Dendritic cell treated with granulocyte-macrophage colony-stimulating factor and Interleukin-4, amounts not matched to agents 40 ng/mL and 50 ng/mL, for 4 days (primary cell): ENCODE data around the gene ENTPD6.

Experiments used
- H3K27ac Mint-ChIP-seq: one replicate; pipeline ENCODE4 v1.8.0; 2022; ENCODE audit warnings: mild to moderate bottlenecking, mixed read lengths
- H3K27me3 Mint-ChIP-seq: one replicate; pipeline ENCODE4 v1.8.0; 2022; ENCODE audit warnings: mild to moderate bottlenecking, mixed read lengths
- H3K36me3 Mint-ChIP-seq: one replicate; pipeline ENCODE4 v1.8.0; 2022; ENCODE audit warnings: low read depth, mixed read lengths
- H3K4me1 Mint-ChIP-seq: one replicate; pipeline ENCODE4 v1.8.0; 2022; ENCODE audit warnings: low read depth, mixed read lengths
- H3K4me3 Mint-ChIP-seq: one replicate; pipeline ENCODE4 v1.8.0; 2022; ENCODE audit warnings: mild to moderate bottlenecking, moderate library complexity, mixed read lengths
- H3K9me3 Mint-ChIP-seq: one replicate; pipeline ENCODE4 v1.8.0; 2022; ENCODE audit warnings: mixed read lengths
- intact Hi-C: fragments of 100-400 bp; cut with micrococcal nuclease; formaldehyde crosslinking; loops from one replicate; pipeline ENCODE4 v1.15.0; 2022

Gene ENTPD6

GRCh38 chr20:25269057-25269832 lies 73.7 kb downstream of the ENTPD6 start:
- intact Hi-C loops, result no loop called here
- Mint-ChIP-seq H3K4me3 (no peak overlapping the region), H3K4me1 (no peaks in the 10 kb centered on the region), H3K27ac (no peak overlapping the region), H3K36me3 (peaks cover 74% of the 10 kb centered on the region), H3K27me3 (no peaks in the 10 kb centered on the region), H3K9me3 (no peaks in the 10 kb centered on the region)

- Mint-ChIP-seq H3K27me3 (no peaks in the 10 kb centered on the region), H3K27ac (no peak overlapping the region), H3K4me1 (no peaks in the 10 kb centered on the region), H3K36me3 (peaks cover 75% of the 10 kb centered on the region), H3K9me3 (no peaks in the 10 kb centered on the region), H3K4me3 (no peak overlapping the region)
- intact Hi-C loops, result no loop called here
These were observed 74.3 kb downstream of the ENTPD6 start for GRCh38 chr20:25269833-25270170.

- intact Hi-C loops, result no loop called here
- H3K9me3 Mint-ChIP-seq, result no peaks in the 10 kb centered on the region
- no peaks in the 10 kb centered on the region for H3K4me1 Mint-ChIP-seq
- no peak overlapping the region for H3K4me3 Mint-ChIP-seq
- no peaks in the 10 kb centered on the region for H3K27me3 Mint-ChIP-seq
- H3K36me3 Mint-ChIP-seq, result peaks cover 84% of the 10 kb centered on the region
- no peak overlapping the region for H3K27ac Mint-ChIP-seq
These were observed 75.3 kb downstream of the ENTPD6 start for GRCh38 chr20:25270829-25271251.

GRCh38 chr20:25271486-25272222 lies 76.1 kb downstream of the ENTPD6 start:
- Mint-ChIP-seq H3K27me3 (no peaks in the 10 kb centered on the region), H3K4me1 (no peaks in the 10 kb centered on the region), H3K4me3 (no peak overlapping the region), H3K27ac (no peak overlapping the region), H3K36me3 (peaks cover 86% of the 10 kb centered on the region), H3K9me3 (no peaks in the 10 kb centered on the region)
- intact Hi-C loops, result no loop called here

- Mint-ChIP-seq H3K4me3 (no peak overlapping the region), H3K4me1 (no peaks in the 10 kb centered on the region), H3K27ac (no peak overlapping the region), H3K36me3 (peaks cover 88% of the 10 kb centered on the region), H3K9me3 (no peaks in the 10 kb centered on the region), H3K27me3 (no peaks in the 10 kb centered on the region)
- intact Hi-C loops, result no loop called here
These were observed 76.9 kb downstream of the ENTPD6 start for GRCh38 chr20:25272223-25273000.

- H3K4me3 Mint-ChIP-seq, result no peak overlapping the region
- peaks cover 95% of the 10 kb centered on the region for H3K36me3 Mint-ChIP-seq
- no peak overlapping the region for H3K27ac Mint-ChIP-seq
- no peaks in the 10 kb centered on the region for H3K4me1 Mint-ChIP-seq
- intact Hi-C loops, result no loop called here
- no peaks in the 10 kb centered on the region for H3K9me3 Mint-ChIP-seq
- H3K27me3 Mint-ChIP-seq, result no peaks in the 10 kb centered on the region
These were observed 77.5 kb downstream of the ENTPD6 start for GRCh38 chr20:25273046-25273445.

GRCh38 chr20:25273541-25274358 lies 78.2 kb downstream of the ENTPD6 start:
- Mint-ChIP-seq H3K27ac (no peak overlapping the region), H3K27me3 (no peaks in the 10 kb centered on the region), H3K9me3 (no peaks in the 10 kb centered on the region), H3K4me3 (no peak overlapping the region), H3K36me3 (peaks cover 100% of the 10 kb centered on the region), H3K4me1 (no peaks in the 10 kb centered on the region)
- intact Hi-C loops, result no loop called here

- Mint-ChIP-seq H3K4me1 (no peaks in the 10 kb centered on the region), H3K27me3 (no peaks in the 10 kb centered on the region), H3K9me3 (no peaks in the 10 kb centered on the region), H3K36me3 (peaks cover 100% of the 10 kb centered on the region), H3K27ac (no peak overlapping the region), H3K4me3 (no peak overlapping the region)
- intact Hi-C loops, result no loop called here
These were observed 79.0 kb downstream of the ENTPD6 start for GRCh38 chr20:25274481-25274880.

- no peaks in the 10 kb centered on the region for H3K9me3 Mint-ChIP-seq
These were observed 79.6 kb downstream of the ENTPD6 start for GRCh38 chr20:25274891-25275812.

GRCh38 chr20:25275813-25276532 lies 80.5 kb downstream of the ENTPD6 start:
- no peak overlapping the region for H3K27ac Mint-ChIP-seq
- no peaks in the 10 kb centered on the region for H3K27me3 Mint-ChIP-seq
- intact Hi-C loops, result no loop called here
- H3K4me3 Mint-ChIP-seq, result no peak overlapping the region
- no peaks in the 10 kb centered on the region for H3K4me1 Mint-ChIP-seq
- H3K9me3 Mint-ChIP-seq, result no peaks in the 10 kb centered on the region
- H3K36me3 Mint-ChIP-seq, result peaks cover 100% of the 10 kb centered on the region

More at GRCh38 chr20:25274891-25275812, 79.6 kb downstream of the ENTPD6 start:
- intact Hi-C loops, result no loop called here
- Mint-ChIP-seq H3K27me3 (no peaks in the 10 kb centered on the region), H3K36me3 (peaks cover 100% of the 10 kb centered on the region), H3K4me1 (no peaks in the 10 kb centered on the region), H3K4me3 (no peak overlapping the region), H3K27ac (peak overlapping the region; percentile 1)
